Bone marrow (tissue), 2 donors: ENCODE data around the gene SIMC1.
A peak's percentile ranks its signal among the peaks of the same experiment; 100 is the strongest.
"Not testable (repeated sequence)": the region's sequence is repeated elsewhere in the genome, so short reads cannot be mapped to it uniquely, and the experiment has no call there.

Experiments
- DNase-seq, 2 donors: peaks; one replicate each; lab custom pipeline; 2025; lab: John Stamatoyannopoulos, UW

The SIMC1 gene

DNA sequence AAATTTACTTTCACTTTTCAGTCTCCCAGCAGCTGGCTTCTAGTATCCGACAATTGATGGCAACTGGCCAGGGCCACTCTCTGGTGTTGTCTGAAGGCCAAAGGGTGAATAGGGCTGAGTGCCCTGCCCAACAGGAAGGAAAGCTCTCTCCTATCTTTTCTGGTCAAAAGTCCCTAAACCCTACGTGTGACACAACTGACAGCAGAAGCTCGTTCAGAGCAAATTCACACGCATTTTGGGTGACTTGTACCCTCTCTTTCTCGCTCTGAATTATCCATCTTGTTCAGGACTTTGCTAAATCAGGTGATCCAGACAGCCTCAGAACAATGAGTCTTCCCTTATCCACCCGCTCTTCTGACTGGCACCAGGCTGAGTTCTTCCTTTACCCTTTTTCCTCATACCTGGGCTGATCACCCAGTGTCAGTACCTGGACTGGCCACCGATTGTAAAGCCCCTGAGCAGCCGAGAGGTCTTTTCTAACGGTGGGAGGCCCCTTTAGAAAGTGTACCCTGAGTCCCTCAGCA lies 21.8 kb upstream of the SIMC1 start:
- DNase-seq, result not testable (repeated sequence)

DNA sequence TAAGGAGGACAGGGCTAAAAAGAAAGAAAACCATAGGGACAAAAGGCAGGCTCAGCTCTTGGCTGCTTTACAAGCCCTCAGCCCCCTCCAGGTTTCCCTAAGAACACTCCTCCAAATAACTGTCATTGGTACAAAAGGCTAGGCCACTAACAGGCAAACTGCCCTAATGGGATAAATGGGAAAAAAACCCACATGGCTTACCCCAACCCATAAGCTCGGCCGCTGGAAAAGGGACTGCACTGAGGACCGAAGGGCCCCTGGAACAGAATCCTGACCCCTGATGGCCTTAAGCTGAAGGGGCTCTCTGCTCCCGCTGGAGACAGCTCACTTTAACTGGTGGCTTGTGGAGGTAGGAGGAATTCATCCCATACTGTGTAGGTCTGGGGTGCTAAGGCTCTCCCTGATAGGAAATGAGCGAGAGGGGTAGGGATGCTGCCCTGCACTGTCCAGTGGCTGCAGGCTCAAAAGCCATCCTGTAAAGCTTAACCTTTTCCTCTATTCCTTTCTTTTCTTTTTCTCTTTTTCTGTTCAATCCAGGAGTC lies 21.0 kb upstream of the SIMC1 start:
- not testable (repeated sequence) for DNase-seq

DNA sequence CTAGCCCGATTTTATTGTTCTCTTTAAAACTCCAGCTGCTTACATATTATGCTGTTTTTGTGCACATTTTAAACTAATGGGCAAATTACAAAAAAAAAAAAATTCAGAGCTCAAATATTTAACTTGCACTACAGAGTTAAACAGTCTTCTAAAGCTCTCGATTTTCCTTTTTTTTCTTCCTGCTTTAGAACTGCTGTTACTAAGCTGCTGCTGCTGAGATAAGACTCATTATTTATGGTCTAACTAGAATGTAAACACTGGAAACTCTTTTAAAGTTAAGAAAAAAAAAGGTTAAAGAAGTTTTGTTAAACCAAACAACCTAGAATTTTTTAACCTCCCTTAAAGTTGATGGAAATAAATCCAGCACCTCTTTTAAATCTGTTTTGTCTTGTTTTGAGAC lies 20.5 kb upstream of the SIMC1 start:
- DNase-seq, result not testable (repeated sequence)

DNA sequence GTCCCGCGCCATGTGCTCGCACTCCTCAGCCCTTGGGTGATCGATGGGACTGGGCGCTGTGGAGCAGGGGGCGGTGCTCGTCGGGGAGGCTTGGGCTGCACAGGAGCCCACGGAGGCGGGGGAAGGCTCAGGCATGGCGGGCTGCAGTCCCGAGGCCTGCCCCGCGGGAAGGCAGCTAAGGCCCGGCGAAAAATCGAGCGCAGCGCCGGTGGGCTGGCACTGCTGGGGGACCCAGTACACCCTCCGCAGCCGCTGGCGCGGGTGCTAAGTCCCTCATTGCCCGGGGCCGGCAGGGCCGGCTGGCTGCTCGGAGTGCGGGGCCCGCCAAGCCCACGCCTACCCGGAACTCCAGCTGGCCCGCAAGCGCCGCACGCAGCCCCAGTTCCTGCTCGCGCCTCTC lies 16.2 kb upstream of the SIMC1 start:
- DNase-seq, result not testable (repeated sequence)

DNA sequence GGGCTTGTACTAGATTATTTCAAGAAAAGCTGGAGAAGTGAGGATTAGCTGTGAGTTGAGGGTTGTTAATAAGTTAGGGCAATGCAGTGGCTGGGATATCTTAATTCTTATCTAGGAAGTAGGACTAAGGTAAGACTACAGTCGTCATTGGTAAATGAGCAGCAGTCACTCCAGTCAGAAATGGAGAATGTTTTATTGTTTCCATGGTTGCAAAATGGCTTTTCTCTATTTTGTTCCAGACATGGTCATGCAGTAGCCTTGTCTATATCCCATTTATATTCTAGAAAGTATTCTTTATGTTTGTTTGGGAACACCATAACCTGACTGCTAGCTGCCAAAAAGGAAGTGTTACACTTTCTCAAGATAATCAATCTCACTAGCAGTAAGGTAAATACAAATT lies 9.9 kb upstream of the SIMC1 start:
- not testable (repeated sequence) for DNase-seq

DNA sequence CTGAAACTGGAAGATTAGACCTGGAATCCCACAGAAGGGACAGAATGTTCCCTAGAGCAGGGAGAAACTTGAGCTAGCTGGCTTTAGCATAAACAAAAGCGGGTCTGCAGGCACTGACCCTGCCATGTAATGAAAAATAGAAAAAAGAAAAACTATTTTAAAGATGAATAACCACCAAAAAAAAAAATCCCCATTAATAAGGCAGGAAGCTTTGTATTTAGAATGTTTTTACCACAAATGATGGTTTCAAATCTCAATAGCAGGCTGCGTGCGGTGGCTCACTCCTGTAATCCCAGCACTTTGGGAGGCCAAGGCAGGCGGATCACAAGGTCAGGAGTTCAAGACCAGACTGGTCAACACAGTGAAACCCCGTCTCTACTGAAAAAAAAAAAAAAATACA lies 5.0 kb upstream of the SIMC1 start:
- DNase-seq, result not testable (repeated sequence)

DNA sequence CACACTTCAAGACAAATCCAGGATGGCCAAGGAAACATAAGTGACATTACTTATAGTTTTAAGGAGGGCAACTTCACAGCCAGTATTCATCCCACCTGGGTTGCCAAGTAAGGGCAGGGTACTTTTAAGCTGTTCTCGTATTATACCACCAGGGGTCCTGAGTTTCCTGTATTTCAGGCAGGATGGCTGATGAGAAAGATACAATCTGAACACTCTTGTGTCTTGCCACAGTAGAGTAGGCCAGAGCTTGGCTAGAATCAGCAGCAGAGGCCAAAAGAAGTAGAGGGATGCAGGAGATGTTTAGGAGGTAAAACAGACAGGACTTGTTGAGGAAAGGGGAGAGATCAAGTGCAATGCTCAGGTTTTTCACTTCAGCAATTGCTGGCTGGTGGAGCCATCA lies 3.1 kb upstream of the SIMC1 start:
- DNase-seq, result peak in 1 of 2 donors; percentile 39

DNA sequence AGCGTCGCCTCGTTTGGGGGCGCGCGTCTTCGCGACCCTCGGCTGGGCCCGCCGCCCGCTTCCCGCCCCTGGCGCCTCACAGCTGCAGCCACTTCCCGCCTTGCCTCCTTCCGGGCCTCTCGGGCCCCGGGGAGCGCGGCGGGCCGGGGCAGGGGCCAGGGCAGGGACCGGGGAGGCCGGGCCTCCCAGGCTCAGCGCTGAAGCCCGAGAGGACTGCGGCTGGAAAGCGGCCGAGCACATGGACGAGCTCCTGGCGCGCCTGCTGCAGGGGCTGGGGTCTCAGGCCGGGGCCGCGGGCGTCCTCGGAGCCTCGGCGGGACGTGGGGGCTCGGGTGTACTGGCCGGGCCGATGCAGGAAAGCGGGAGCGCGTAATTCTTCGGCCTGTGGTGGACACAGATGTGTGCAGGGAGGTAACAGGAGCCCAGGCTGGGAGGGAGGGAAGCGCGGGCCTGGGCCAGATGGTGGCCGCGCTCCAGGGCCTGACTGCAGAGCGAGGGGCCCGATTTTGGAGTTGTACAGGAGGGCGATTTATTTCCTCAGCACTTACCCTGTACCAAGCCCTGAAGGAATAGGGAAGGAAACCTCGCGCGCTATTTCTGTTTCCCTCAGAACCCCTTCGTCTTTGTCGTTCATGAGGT lies 540 bp downstream of the SIMC1 start:
- not testable (repeated sequence) for DNase-seq

DNA sequence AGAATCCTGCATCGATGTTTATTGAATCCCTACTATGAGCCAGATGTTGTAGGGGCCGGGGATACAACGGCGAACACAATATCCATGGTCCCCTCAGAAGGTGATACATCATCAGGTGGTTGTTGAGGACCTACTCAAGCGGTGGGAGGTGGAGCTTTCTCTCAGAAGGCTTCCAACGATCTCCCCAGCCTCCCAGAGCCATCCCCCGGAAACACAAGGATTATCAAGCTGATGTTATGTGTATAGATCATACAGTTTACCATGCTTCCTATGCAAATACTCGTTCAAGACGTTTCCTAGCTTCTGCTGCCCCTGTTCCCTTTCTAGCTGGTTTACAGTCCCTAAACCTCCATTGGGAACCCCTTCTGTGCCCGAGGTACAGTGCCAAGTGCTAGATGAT lies 1.1 kb downstream of the SIMC1 start:
- DNase-seq, result not testable (repeated sequence)

DNA sequence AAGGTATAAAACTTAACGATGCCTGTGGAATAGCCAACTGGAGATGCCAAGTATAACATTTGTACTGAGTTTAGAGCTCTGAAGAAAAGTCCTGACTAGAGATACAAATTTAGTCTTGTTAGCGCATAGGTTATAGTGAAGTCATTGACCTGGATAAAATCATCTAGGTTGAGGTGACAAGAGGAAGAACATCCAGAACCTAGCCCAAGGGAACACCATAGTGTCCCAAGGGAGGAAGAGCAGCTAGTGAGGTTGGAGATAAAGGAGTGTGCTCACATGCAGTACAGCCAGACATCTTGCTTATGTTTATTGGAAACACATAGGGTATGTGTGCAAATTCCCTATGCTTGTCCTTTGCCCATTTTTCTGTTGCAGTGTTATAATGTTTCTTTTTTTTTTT lies 6.1 kb downstream of the SIMC1 start:
- DNase-seq, result not testable (repeated sequence)

DNA sequence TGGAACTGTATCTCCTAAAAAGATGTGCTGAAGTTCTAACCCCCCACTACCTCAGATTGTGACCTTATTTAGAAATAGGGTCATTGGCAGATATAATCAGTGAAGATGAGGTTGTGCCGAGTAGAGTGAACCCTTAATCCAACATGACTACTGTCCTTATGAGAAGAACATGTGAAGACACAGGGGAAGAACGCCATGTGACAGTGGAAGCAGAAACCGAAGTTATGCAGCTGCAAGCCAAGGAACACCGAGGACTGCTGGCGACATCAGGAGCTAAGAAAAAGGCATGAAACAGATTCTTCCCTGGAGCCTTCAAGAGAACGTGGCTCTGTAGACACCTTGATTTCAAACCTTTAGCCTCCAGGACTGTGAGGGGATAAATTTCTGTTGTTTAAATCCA lies 6.8 kb downstream of the SIMC1 start:
- not testable (repeated sequence) for DNase-seq

DNA sequence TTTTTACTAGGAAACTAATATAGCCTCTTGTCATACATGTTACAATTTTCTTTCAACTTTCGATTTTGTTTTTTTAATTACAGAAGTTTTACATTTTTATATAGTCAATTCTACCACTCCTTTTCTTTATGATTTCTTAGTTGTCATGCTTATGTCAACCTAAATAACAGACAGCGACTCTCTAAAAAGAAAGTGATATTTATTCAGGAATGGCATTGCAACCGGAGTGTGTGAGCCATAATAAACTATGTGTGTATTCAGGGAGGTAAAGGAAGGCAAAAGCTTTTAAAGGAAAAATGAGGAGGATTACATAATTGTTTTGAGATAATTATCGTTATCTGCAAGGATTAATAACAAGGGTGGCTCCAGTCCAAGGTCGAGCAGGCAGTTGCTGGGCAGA lies 7.3 kb downstream of the SIMC1 start:
- DNase-seq, result not testable (repeated sequence)

DNA sequence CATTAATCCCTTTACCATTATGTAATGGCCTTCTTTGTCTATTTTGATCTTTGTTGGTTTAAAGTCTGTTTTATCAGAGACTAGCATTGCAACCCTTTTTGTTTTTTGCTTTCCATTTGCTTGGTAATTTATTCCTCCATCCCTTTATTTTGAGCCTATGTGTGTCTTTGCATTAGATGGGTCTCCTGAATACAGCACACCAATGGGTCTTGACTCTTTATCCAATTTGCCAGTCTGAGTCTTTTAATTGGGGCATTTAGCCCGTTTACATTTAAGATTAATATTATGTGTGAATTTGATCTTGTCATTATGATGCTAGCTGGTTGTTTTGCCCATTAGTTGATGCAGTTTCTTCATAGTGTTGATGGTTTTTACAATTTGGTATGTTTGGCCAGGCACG lies 12.5 kb downstream of the SIMC1 start:
- DNase-seq, result not testable (repeated sequence)

DNA sequence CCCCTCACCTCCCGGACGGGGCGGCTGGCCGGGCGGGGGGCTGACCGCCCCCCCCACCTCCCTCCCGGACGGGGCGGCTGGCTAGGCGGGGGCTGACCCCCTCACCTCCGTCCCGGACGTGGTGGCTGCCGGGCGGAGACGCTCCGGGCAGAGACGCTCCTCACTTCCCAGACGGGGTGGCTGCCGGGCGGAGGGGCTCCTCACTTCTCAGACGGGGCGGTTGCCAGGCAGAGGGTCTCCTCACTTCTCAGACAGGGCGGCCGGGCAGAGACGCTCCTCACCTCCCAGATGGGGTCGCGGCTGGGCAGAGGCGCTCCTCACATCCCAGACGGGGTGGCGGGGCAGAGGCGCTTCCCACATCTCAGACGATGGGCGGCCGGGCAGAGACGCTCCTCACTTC lies 13.9 kb downstream of the SIMC1 start:
- DNase-seq, result not testable (repeated sequence)

DNA sequence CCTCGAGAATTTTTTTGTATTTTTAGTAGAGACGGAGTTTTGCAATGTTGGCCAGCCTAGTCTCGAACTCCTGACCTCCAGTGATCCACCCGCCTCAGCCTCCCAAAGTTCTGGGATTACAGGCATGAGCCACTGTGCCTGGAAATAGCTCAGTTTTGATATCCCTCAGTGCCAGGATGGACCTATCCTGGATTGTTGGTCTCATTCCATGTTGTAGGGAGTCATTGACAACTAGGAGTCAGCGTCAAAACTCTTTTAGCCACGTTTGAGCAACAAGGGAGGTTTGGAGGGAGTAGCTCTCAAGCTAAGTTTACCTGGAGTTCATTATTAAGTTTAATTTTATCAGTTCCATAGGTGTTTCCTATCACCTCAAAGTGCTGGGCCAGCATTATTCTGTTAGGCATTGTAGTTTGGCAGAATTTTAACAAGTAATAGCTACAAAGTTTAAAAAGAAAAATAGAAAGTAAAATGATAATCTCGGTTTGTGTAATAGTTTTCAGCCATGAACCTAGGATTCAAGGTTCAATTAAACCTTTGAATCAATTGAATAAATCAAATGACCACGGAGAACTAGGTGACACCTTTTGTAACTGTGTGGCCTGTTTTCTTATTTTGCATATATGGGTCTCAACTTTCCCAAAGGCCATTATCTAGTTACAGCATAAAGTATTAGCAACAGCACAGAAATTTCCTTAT lies 15.3 kb downstream of the SIMC1 start:
- DNase-seq, result not testable (repeated sequence)

DNA sequence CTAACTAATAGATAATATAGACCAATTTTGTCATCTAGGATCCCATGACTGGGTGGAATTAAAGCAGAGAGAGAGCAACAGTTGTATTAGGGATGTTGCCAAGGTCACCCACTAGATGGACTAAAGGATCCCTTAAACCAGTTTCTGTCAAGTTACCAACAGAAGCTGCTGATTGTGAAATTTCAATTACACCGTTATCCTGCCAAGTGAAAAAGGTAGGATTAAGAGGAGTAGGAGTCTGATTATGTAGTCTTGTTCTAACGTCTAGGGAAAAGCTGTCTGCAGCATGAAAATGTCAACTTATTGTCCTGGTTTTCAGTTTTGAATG lies 15.8 kb downstream of the SIMC1 start:
- DNase-seq, result not testable (repeated sequence)

DNA sequence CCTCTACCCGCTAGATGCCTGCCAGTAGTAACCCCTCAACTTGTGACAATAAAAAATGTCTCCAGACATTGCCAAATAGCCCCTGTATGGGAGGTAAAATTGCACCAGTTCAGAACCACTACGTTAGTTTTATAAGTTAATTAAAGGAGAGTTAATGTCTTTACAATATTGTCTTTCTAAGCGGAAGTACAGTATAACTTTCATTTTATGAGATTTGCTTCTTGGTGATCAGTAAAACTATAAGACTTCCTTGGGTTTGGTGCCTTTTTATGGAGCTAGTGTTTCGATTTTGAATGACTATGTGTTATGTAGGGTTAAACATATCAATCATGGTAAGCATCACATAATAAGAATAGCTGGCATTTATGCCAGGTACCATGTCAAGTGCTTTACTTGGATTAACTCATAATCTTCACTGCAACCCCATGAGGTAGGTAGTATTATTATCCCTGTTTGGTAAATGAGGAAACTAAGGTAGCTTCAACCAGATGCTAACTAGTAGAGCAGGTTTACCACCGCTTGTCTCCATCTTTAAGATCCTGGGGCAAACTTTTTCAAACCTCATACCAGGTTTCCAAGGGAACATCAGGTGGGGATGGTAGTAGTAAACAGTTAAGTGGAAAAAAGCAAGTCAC lies 19.8 kb downstream of the SIMC1 start:
- not testable (repeated sequence) for DNase-seq

DNA sequence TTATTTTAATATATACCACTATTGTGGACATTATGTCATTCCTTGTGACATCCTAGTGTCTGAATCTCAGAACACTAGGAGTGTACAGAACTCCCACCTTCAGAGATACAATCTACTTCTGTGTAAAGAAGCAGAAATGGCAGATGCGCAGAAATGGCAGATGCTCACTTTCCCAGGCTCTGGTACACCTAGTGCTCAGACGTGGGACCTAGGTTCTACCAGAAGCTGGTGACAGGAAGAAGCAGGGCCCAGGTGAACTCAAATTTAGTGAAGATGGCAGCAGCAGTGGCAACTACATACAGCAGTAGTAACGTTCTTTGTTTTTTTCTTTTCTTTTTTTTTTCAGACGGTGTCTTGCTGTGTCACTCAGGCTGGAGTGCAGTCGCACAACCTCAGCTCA lies 22.5 kb downstream of the SIMC1 start:
- not testable (repeated sequence) for DNase-seq

DNA sequence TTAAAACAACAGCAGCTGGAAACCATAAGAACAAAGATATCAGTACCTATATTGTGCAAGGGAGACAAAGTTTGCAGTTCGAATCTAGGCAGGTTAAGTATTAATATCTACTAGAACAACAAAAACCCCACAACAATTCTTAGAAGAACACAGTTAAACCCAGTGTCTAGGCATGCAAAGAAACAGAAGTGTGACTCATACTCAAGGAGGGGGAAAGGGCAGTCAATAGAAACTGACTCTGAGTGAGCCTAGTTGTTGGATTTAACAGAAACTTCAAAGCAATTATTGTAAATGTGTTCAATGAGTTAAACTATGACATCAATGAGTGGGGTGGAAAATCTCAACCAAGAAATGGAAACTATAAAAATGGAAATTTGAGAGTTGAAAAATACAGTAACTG lies 28.2 kb downstream of the SIMC1 start:
- not testable (repeated sequence) for DNase-seq

DNA sequence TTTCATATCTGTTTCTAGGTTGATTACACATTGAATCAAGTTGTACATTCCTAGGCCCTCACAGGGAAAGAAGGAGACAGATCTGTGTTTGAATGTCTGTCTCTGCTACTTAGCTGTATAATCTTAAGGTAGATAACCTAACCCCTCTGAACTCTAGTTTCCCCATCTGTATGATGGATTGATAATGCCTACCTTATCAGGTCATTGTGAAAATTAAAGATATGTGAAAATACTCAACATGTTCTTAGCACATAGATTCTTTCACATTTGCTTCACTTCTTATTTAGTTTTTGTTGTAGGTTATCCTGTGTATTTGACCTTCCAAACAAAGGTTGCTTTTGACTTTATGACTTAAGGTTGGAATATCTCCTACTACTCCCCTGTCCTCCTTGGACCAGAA lies 50.8 kb downstream of the SIMC1 start:
- DNase-seq, result not testable (repeated sequence)

DNA sequence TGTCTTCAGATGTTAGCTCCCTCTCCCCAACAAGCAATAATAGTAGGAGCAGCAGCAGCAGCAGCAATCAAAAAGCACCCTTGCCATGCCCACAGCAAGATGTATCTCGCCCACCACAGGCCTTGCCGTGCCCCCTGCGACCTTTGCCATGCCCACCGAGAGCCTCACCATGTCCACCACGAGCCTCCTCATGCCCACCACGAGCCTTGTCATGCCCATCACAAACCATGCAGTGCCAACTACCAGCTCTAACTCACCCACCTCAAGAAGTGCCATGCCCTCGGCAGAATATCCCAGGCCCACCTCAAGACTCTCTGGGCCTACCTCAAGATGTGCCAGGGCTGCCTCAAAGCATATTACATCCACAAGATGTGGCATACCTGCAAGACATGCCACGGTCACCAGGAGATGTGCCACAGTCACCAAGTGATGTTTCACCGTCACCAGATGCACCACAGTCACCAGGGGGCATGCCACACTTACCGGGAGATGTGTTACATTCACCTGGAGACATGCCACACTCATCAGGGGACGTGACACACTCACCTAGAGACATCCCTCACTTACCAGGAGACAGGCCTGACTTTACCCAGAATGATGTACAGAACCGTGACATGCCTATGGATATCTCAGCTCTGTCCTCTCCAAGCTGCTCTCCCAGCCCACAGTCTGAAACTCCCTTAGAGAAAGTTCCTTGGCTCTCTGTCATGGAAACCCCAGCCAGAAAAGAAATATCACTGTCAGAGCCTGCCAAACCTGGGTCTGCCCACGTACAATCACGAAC lies 52.0 kb downstream of the SIMC1 start:
- not testable (repeated sequence) for DNase-seq

DNA sequence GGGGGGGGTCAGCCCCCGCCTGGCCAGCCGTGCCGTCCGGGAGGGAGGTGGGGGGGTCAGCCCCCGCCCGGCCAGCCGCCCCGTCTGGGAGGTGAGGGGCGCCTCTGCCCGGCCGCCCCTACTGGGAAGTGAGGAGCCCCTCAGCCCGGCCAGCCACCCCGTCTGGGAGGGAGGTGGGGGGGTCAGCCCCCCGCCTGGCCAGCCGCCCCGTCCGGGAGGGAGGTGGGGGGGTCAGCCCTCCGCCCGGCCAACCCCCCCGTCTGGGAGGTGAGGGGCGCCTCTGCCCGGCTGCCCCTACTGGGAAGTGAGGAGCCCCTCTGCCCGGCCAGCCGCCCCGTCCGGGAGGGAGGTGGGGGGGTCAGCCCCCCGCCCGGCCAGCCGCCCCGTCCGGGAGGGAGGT lies 67.1 kb downstream of the SIMC1 start:
- not testable (repeated sequence) for DNase-seq
